ENCODE results near the gene CHST9.

The CHST9 gene

GRCh38 chr18:26862084-26862483, 323.0 kb downstream of the CHST9 start:
- no peak for DNase-seq
